Stomach smooth muscle (tissue), 2 donors: Measurements from ENCODE around the gene RXRB.

Source experiments
- H3K27ac ChIP-seq: one replicate; pipeline ENCODE4 v1.7.0; 2013; ENCODE audit warnings: mild to moderate bottlenecking, low read length, inconsistent platforms
- H3K27me3 ChIP-seq, 2 donors: one replicate each; pipeline ENCODE4 v1.7.0; 2013; ENCODE audit warnings: low read length in 2 of 2; ENCODE audit not compliant: insufficient read depth in 2 of 2, control insufficient read depth in 1 of 2
- H3K36me3 ChIP-seq, 2 donors: one replicate each; pipeline ENCODE4 v1.7.0; 2013; ENCODE audit warnings: low read length in 2 of 2; ENCODE audit not compliant: control insufficient read depth in 2 of 2, insufficient read depth in 2 of 2
- H3K4me1 ChIP-seq: one replicate; pipeline ENCODE4 v1.7.0; 2013; ENCODE audit warnings: low read length; ENCODE audit not compliant: control insufficient read depth, insufficient read depth
- H3K4me3 ChIP-seq, 2 donors: one replicate each; pipeline ENCODE4 v1.7.0; 2013; ENCODE audit warnings: low read length in 2 of 2
- H3K9ac ChIP-seq, 2 donors: one replicate each; pipeline ENCODE4 v1.7.0; 2013; ENCODE audit warnings: low read length in 2 of 2, mild to moderate bottlenecking in 1 of 2
- H3K9me3 ChIP-seq, 2 donors: one replicate each; pipeline ENCODE4 v1.7.0; 2013; ENCODE audit warnings: low read length in 2 of 2; ENCODE audit not compliant: control insufficient read depth in 2 of 2
- donor health status: healthy.
- donor health status: Pancreatic carcinoma.

The RXRB gene

GRCh38 chr6:33173535-33174180 lies 26.8 kb downstream of the RXRB start:
- Histone ChIP-seq H3K27ac (no peak overlapping the region), H3K4me1 (no peaks in the 10 kb centered on the region), H3K4me3 (no peak overlapping the region), H3K36me3 (no peaks in the 10 kb centered on the region), H3K27me3 (no peaks in the 10 kb centered on the region), H3K9ac (no peak overlapping the region), H3K9me3 (no peaks in the 10 kb centered on the region)

GRCh38 chr6:33172688-33173534 lies 27.6 kb downstream of the RXRB start:
- H3K4me3 ChIP-seq, result no peak overlapping the region

GRCh38 chr6:33171880-33172687 lies 28.4 kb downstream of the RXRB start:
- Histone ChIP-seq H3K27me3 (no peaks in the 10 kb centered on the region), H3K9ac (no peak overlapping the region), H3K9me3 (no peaks in the 10 kb centered on the region), H3K36me3 (no peaks in the 10 kb centered on the region), H3K4me1 (no peaks in the 10 kb centered on the region), H3K27ac (no peak overlapping the region), H3K4me3 (no peak overlapping the region)

More at GRCh38 chr6:33172688-33173534, 27.6 kb downstream of the RXRB start:
- Histone ChIP-seq H3K36me3 (no peaks in the 10 kb centered on the region), H3K9me3 (no peaks in the 10 kb centered on the region), H3K9ac (no peak overlapping the region), H3K4me1 (no peaks in the 10 kb centered on the region), H3K27ac (no peak overlapping the region), H3K27me3 (no peaks in the 10 kb centered on the region)

- Histone ChIP-seq H3K4me1 (no peaks in the 10 kb centered on the region), H3K9me3 (no peaks in the 10 kb centered on the region), H3K4me3 (no peak overlapping the region), H3K9ac (no peak overlapping the region), H3K27ac (no peak overlapping the region), H3K27me3 (no peaks in the 10 kb centered on the region), H3K36me3 (no peaks in the 10 kb centered on the region)
These were observed 29.2 kb downstream of the RXRB start for GRCh38 chr6:33171016-33171879.

- Histone ChIP-seq H3K36me3 (no peaks in the 10 kb centered on the region), H3K27me3 (no peaks in the 10 kb centered on the region), H3K9me3 (no peaks in the 10 kb centered on the region), H3K9ac (no peak overlapping the region), H3K4me1 (no peaks in the 10 kb centered on the region), H3K27ac (no peak overlapping the region), H3K4me3 (no peak overlapping the region)
These were observed 30.1 kb downstream of the RXRB start for GRCh38 chr6:33170176-33171015.

- H3K27me3 ChIP-seq, result no peaks in the 10 kb centered on the region
- no peak overlapping the region for H3K9ac ChIP-seq
- H3K4me1 ChIP-seq, result no peaks in the 10 kb centered on the region
- H3K36me3 ChIP-seq, result no peaks in the 10 kb centered on the region
- no peak overlapping the region for H3K27ac ChIP-seq
- H3K9me3 ChIP-seq, result no peaks in the 10 kb centered on the region
- H3K4me3 ChIP-seq, result no peak overlapping the region
These were observed 30.9 kb downstream of the RXRB start for GRCh38 chr6:33169291-33170175.

- Histone ChIP-seq H3K9ac (no peak overlapping the region), H3K4me3 (no peak overlapping the region), H3K27ac (no peak overlapping the region), H3K27me3 (no peaks in the 10 kb centered on the region), H3K36me3 (no peaks in the 10 kb centered on the region), H3K9me3 (no peaks in the 10 kb centered on the region), H3K4me1 (no peaks in the 10 kb centered on the region)
These were observed 31.8 kb downstream of the RXRB start for GRCh38 chr6:33168639-33169038.

GRCh38 chr6:33168284-33168601 lies 32.2 kb downstream of the RXRB start:
- Histone ChIP-seq H3K4me1 (no peaks in the 10 kb centered on the region), H3K9ac (no peak overlapping the region), H3K36me3 (no peaks in the 10 kb centered on the region), H3K27me3 (no peaks in the 10 kb centered on the region), H3K9me3 (no peaks in the 10 kb centered on the region), H3K27ac (no peak overlapping the region), H3K4me3 (no peak overlapping the region)
